NK-92 (cell line): ENCODE measurements around the gene FETUB.

ENCODE experiments used
- DNase-seq: peaks from one replicate; lab custom pipeline; 2025; ENCODE audit not compliant: unreplicated experiment; lab: John Stamatoyannopoulos, UW

The FETUB gene

GRCh38 chr3:186639778-186640472, at the start of gene FETUB:
Gene FETUB, plus strand, starts transcription at chr3:186640399. Its CDS starts 62 bp downstream, at chr3:186640461.
- DNase-seq: no peak

- DNase-seq: no peak
Observed at GRCh38 chr3:186590580-186591295, 49.5 kb upstream of the FETUB start.

GRCh38 chr3:186592682-186593081, 47.5 kb upstream of the FETUB start:
- DNase-seq: no peak

- DNase-seq: no peak
Observed at GRCh38 chr3:186593862-186594261, 46.3 kb upstream of the FETUB start.

- DNase-seq: no peak
Observed at GRCh38 chr3:186594591-186595113, 45.5 kb upstream of the FETUB start.

- DNase-seq: no peak
Observed at GRCh38 chr3:186596568-186597287, 43.5 kb upstream of the FETUB start.

- no peak for DNase-seq
Observed at GRCh38 chr3:186598108-186598784, 42.0 kb upstream of the FETUB start.

GRCh38 chr3:186598794-186599141, 41.4 kb upstream of the FETUB start:
- DNase-seq: no peak

GRCh38 chr3:186599142-186599784, 40.9 kb upstream of the FETUB start:
- DNase-seq: no peak

- DNase-seq: no peak
Observed at GRCh38 chr3:186599785-186600166, 40.4 kb upstream of the FETUB start.

GRCh38 chr3:186600896-186601295, 39.3 kb upstream of the FETUB start:
- DNase-seq: no peak

- no peak for DNase-seq
Observed at GRCh38 chr3:186603159-186603558, 37.0 kb upstream of the FETUB start.

- no peak for DNase-seq
Observed at GRCh38 chr3:186605078-186605477, 35.1 kb upstream of the FETUB start.

- no peak for DNase-seq
Observed at GRCh38 chr3:186605561-186606545, 34.3 kb upstream of the FETUB start.

GRCh38 chr3:186608624-186609215, 31.5 kb upstream of the FETUB start:
- DNase-seq: no peak

- no peak for DNase-seq
Observed at GRCh38 chr3:186609247-186609868, 30.8 kb upstream of the FETUB start.

GRCh38 chr3:186612065-186612464, 28.1 kb upstream of the FETUB start:
- no peak for DNase-seq

- DNase-seq: no peak
Observed at GRCh38 chr3:186612721-186613636, 27.2 kb upstream of the FETUB start, which contains the start of gene AHSG. Gene AHSG, plus strand, starts transcription at chr3:186613060. Its CDS starts 82 bp downstream, at chr3:186613142.
